ENCODE results near the gene ARMH4. TPM values are rescaled to one million over a fixed set of nuclear protein-coding genes. Genes with fewer than 3 reads are reported as not detected.

The ARMH4 gene
- total and polyA plus RNA-seq, 10 donors: 0.02 to 3.7 (median 1.2) TPM

- Histone ChIP-seq H3K9me3 (no peaks in the 10 kb centered on the region), H3K36me3 (no peaks in the 10 kb centered on the region), H3K27ac (no peak overlapping the region), H3K4me3 (no peak overlapping the region), H3K4me1 (no peaks in the 10 kb centered on the region), H3K27me3 (replicated peaks in 1 of 7) (no peaks in the 10 kb centered on the region)
- WGBS, 5 donors: 57 to 73% (median 65%) methylated on average over 10 of the region's 10 CpGs
- TF ChIP-seq POLR2AphosphoS5 (IDR thresholded peaks at IDR 0.05) (no peak), POLR2A (IDR thresholded peaks at IDR 0.05) (no peak)
- TF ChIP-seq, protein P1, sequence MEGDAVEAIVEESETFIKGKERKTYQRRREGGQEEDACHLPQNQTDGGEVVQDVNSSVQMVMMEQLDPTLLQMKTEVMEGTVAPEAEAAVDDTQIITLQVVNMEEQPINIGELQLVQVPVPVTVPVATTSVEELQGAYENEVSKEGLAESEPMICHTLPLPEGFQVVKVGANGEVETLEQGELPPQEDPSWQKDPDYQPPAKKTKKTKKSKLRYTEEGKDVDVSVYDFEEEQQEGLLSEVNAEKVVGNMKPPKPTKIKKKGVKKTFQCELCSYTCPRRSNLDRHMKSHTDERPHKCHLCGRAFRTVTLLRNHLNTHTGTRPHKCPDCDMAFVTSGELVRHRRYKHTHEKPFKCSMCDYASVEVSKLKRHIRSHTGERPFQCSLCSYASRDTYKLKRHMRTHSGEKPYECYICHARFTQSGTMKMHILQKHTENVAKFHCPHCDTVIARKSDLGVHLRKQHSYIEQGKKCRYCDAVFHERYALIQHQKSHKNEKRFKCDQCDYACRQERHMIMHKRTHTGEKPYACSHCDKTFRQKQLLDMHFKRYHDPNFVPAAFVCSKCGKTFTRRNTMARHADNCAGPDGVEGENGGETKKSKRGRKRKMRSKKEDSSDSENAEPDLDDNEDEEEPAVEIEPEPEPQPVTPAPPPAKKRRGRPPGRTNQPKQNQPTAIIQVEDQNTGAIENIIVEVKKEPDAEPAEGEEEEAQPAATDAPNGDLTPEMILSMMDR (IDR thresholded peaks at IDR 0.05 in 8 of 11, conservative IDR thresholded peaks at IDR 0.05 in 3 of 11): no peak
- intact Hi-C loops (cut with DNase I; ENCODE audit: low total_unique reads): no loop called here
- no peak for DNase-seq
These were observed 13.8 kb downstream of the ARMH4 start for GRCh38 chr14:58138031-58138713.

DNA sequence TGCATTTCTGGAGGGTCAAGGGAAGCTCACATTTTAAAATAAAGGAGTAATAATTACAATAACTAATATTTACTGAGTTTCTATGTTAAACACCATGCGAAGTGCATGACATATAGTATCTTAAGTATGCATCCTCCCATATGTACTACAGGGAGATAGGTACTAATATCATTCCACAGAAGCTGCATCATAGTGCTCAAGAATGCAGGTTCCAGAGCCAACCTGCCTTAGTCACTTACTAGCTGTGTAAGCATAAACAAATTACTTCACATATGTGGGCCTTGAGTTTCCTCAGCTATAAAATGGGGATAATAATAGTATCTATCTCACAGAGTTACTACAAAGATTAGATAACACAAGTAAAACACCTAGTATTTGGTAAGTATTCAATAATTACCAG is 18.3 kb downstream of the ARMH4 start:
- Histone ChIP-seq H3K4me1 (no peaks in the 10 kb centered on the region), H3K36me3 (no peaks in the 10 kb centered on the region), H3K27ac (no peak overlapping the region), H3K9me3 (no peaks in the 10 kb centered on the region), H3K27me3 (replicated peaks in 1 of 7) (no peaks in the 10 kb centered on the region), H3K4me3 (no peak overlapping the region)
- 84 to 92% (median 89%) methylated on average over 1 of the region's 1 CpG for WGBS, 5 donors
- intact Hi-C loops (cut with DNase I; ENCODE audit: low total_unique reads): no loop called here
- TF ChIP-seq POLR2AphosphoS5 (IDR thresholded peaks at IDR 0.05) (no peak), POLR2A (IDR thresholded peaks at IDR 0.05) (no peak)
- TF ChIP-seq, protein P1 (IDR thresholded peaks at IDR 0.05 in 8 of 11, conservative IDR thresholded peaks at IDR 0.05 in 3 of 11): no peak
- DNase-seq: no peak

- H3K36me3 ChIP-seq: no peaks in the 10 kb centered on the region
- TF ChIP-seq POLR2A (IDR thresholded peaks at IDR 0.05) (no peak), POLR2AphosphoS5 (IDR thresholded peaks at IDR 0.05) (no peak)
- TF ChIP-seq, protein P1 (IDR thresholded peaks at IDR 0.05 in 8 of 11, conservative IDR thresholded peaks at IDR 0.05 in 3 of 11): no peak
These were observed 20.6 kb downstream of the ARMH4 start for GRCh38 chr14:58131386-58131785.

GRCh38 chr14:58130116-58130782 is 21.8 kb downstream of the ARMH4 start:
- H3K36me3 ChIP-seq: no peaks in the 10 kb centered on the region
- H3K4me3 ChIP-seq: no peak overlapping the region
- H3K9me3 ChIP-seq: peaks cover 0 to 15% (median 11%) of the 10 kb centered on the region in 8 donors
- TF ChIP-seq, protein P1 (IDR thresholded peaks at IDR 0.05 in 8 of 11, conservative IDR thresholded peaks at IDR 0.05 in 3 of 11): no peak
- TF ChIP-seq POLR2AphosphoS5 (IDR thresholded peaks at IDR 0.05): no peak
- no peak for TF ChIP-seq POLR2A (IDR thresholded peaks at IDR 0.05)
- no peak overlapping the region for H3K27ac ChIP-seq
- H3K4me1 ChIP-seq: no peaks in the 10 kb centered on the region
- intact Hi-C loops (cut with DNase I; ENCODE audit: low total_unique reads): no loop called here
- no peaks in the 10 kb centered on the region for H3K27me3 ChIP-seq (replicated peaks in 1 of 7)
- no peak for DNase-seq
- WGBS, 5 donors: 82 to 93% (median 90%) methylated on average over 4 of the region's 4 CpGs

More at GRCh38 chr14:58131386-58131785, 20.6 kb downstream of the ARMH4 start:
- Histone ChIP-seq H3K27ac (no peak overlapping the region), H3K9me3 (peaks cover 0 to 5% (median under 1%) of the 10 kb centered on the region in 8 donors), H3K27me3 (replicated peaks in 1 of 7) (no peaks in the 10 kb centered on the region), H3K4me1 (no peaks in the 10 kb centered on the region), H3K4me3 (no peak overlapping the region)
- no peak for DNase-seq
- intact Hi-C loops (cut with DNase I; ENCODE audit: low total_unique reads): no loop called here
- 72 to 93% (median 84%) methylated on average over 1 of the region's 1 CpG for WGBS, 5 donors

Measured in spleen (tissue), 11 donors.